ENCODE results near the gene SH3BGR. TPM values are rescaled to one million over a fixed set of nuclear protein-coding genes. Genes with fewer than 3 reads are reported as not detected.

The SH3BGR gene
- total RNA-seq, 1 experiment from 2014 or later, result 0.82 TPM

- intact Hi-C loops (cut with micrococcal nuclease; ENCODE audit: unreplicated experiment), result no loop called here
- CTCF ChIA-PET, result no interaction called here
These were observed 91.0 kb downstream of the SH3BGR start for GRCh38 chr21:39542736-39543135.

DNA sequence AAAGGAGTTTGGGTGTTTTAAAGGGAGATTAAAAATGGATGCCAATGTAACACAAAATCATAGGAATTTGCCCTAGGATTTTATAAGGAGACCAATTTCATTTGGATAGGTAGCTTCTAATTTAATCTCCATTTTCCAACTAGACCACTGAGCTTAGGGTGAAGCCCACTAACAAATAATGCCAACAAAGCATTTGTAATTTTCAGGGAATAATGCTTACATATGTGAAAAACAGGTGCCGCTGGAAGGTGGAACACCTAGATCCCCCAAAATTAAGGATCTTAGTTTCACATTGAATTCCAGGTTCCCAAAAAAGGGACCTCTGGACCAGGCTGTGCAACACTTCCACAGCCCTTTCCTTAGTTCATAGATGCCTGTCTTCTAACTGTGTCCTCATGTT lies 94.8 kb downstream of the SH3BGR start:
- CTCF ChIA-PET, result no interaction called here
- TF ChIP-seq, protein P1, sequence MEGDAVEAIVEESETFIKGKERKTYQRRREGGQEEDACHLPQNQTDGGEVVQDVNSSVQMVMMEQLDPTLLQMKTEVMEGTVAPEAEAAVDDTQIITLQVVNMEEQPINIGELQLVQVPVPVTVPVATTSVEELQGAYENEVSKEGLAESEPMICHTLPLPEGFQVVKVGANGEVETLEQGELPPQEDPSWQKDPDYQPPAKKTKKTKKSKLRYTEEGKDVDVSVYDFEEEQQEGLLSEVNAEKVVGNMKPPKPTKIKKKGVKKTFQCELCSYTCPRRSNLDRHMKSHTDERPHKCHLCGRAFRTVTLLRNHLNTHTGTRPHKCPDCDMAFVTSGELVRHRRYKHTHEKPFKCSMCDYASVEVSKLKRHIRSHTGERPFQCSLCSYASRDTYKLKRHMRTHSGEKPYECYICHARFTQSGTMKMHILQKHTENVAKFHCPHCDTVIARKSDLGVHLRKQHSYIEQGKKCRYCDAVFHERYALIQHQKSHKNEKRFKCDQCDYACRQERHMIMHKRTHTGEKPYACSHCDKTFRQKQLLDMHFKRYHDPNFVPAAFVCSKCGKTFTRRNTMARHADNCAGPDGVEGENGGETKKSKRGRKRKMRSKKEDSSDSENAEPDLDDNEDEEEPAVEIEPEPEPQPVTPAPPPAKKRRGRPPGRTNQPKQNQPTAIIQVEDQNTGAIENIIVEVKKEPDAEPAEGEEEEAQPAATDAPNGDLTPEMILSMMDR (IDR thresholded peaks at IDR 0.05; ENCODE audit: insufficient read depth in 1 of 2, low read depth in 1 of 2, low read length in 1 of 2, severe bottlenecking in 1 of 2, unreplicated experiment in 1 of 2), result no peak
- Mint-ChIP-seq H3K27ac (ENCODE audit: unreplicated experiment) (no peak overlapping the region), H3K27me3 (ENCODE audit: insufficient read depth, unreplicated experiment) (peaks cover 3% of the 10 kb centered on the region), H3K36me3 (ENCODE audit: insufficient read depth, unreplicated experiment) (no peaks in the 10 kb centered on the region), H3K4me1 (ENCODE audit: low read depth, unreplicated experiment) (no peaks in the 10 kb centered on the region), H3K9me3 (ENCODE audit: unreplicated experiment) (peaks cover 1% of the 10 kb centered on the region), H3K4me3 (ENCODE audit: unreplicated experiment) (no peak overlapping the region)
- BruUV-seq (replicated peaks), result no TSS peak
- Histone ChIP-seq H3K9me3 (peaks cover 4% of the 10 kb centered on the region; the same call in 1 of the 2 replicates), H3K36me3 (ENCODE audit: control insufficient read depth, insufficient read depth, low read length) (no peaks in the 10 kb centered on the region), H3K27me3 (replicated peaks; ENCODE audit: control insufficient read depth, insufficient read depth, low read length) (no peaks in the 10 kb centered on the region), H3K4me3 (ENCODE audit: low read depth, low read length) (no peak overlapping the region), H3K4me1 (no peaks in the 10 kb centered on the region)
- intact Hi-C loops (cut with micrococcal nuclease; ENCODE audit: unreplicated experiment), result no loop called here
- POLR2A ChIA-PET, result no interaction called here
- no peak for DNase-seq

More at GRCh38 chr21:39542736-39543135, 91.0 kb downstream of the SH3BGR start:
- Mint-ChIP-seq H3K4me1 (ENCODE audit: low read depth, unreplicated experiment) (no peaks in the 10 kb centered on the region), H3K4me3 (ENCODE audit: unreplicated experiment) (no peak overlapping the region), H3K36me3 (ENCODE audit: insufficient read depth, unreplicated experiment) (no peaks in the 10 kb centered on the region), H3K27ac (ENCODE audit: unreplicated experiment) (no peak overlapping the region), H3K27me3 (ENCODE audit: insufficient read depth, unreplicated experiment) (no peaks in the 10 kb centered on the region), H3K9me3 (ENCODE audit: unreplicated experiment) (peaks cover 19% of the 10 kb centered on the region)
- H3K27me3 ChIP-seq (replicated peaks; ENCODE audit: control insufficient read depth, insufficient read depth, low read length), result no peaks in the 10 kb centered on the region
- no peak overlapping the region for H3K4me3 ChIP-seq (ENCODE audit: low read depth, low read length)
- no peaks in the 10 kb centered on the region for H3K9me3 ChIP-seq
- no peak for DNase-seq
- POLR2A ChIA-PET, result no interaction called here
- H3K36me3 ChIP-seq (ENCODE audit: control insufficient read depth, insufficient read depth, low read length), result no peaks in the 10 kb centered on the region
- no peaks in the 10 kb centered on the region for H3K4me1 ChIP-seq
- BruUV-seq (replicated peaks), result no TSS peak
- TF ChIP-seq, protein P1 (IDR thresholded peaks at IDR 0.05; ENCODE audit: insufficient read depth in 1 of 2, low read depth in 1 of 2, low read length in 1 of 2, severe bottlenecking in 1 of 2, unreplicated experiment in 1 of 2), result no peak

GRCh38 chr21:39552856-39553255 lies 101.1 kb downstream of the SH3BGR start:
- Mint-ChIP-seq H3K9me3 (ENCODE audit: unreplicated experiment) (no peaks in the 10 kb centered on the region), H3K36me3 (ENCODE audit: insufficient read depth, unreplicated experiment) (no peaks in the 10 kb centered on the region)
- CTCF ChIA-PET, result no interaction called here

More at GRCh38 chr21:39552856-39553255, 101.1 kb downstream of the SH3BGR start:
- BruUV-seq (replicated peaks), result no TSS peak
- no peaks in the 10 kb centered on the region for H3K36me3 ChIP-seq (ENCODE audit: control insufficient read depth, insufficient read depth, low read length)
- POLR2A ChIA-PET, result no interaction called here
- no peak overlapping the region for H3K4me3 ChIP-seq (ENCODE audit: low read depth, low read length)
- H3K4me3 Mint-ChIP-seq (ENCODE audit: unreplicated experiment), result no peak overlapping the region
- no peak overlapping the region for H3K27ac Mint-ChIP-seq (ENCODE audit: unreplicated experiment)
- intact Hi-C loops (cut with micrococcal nuclease; ENCODE audit: unreplicated experiment), result no loop called here
- peaks cover 4% of the 10 kb centered on the region; the same call in 1 of the 2 replicates for H3K9me3 ChIP-seq
- no peak for DNase-seq
- TF ChIP-seq, protein P1 (IDR thresholded peaks at IDR 0.05; ENCODE audit: insufficient read depth in 1 of 2, low read depth in 1 of 2, low read length in 1 of 2, severe bottlenecking in 1 of 2, unreplicated experiment in 1 of 2), result no peak
- H3K4me1 ChIP-seq, result no peaks in the 10 kb centered on the region
- no peaks in the 10 kb centered on the region for H3K4me1 Mint-ChIP-seq (ENCODE audit: low read depth, unreplicated experiment)
- peaks cover 7% of the 10 kb centered on the region for H3K27me3 Mint-ChIP-seq (ENCODE audit: insufficient read depth, unreplicated experiment)
- no peaks in the 10 kb centered on the region for H3K27me3 ChIP-seq (replicated peaks; ENCODE audit: control insufficient read depth, insufficient read depth, low read length)

Measured in Caco-2 (cell line).